Measurements from ENCODE around the gene KCNC1.

KCNC1 gene

DNA sequence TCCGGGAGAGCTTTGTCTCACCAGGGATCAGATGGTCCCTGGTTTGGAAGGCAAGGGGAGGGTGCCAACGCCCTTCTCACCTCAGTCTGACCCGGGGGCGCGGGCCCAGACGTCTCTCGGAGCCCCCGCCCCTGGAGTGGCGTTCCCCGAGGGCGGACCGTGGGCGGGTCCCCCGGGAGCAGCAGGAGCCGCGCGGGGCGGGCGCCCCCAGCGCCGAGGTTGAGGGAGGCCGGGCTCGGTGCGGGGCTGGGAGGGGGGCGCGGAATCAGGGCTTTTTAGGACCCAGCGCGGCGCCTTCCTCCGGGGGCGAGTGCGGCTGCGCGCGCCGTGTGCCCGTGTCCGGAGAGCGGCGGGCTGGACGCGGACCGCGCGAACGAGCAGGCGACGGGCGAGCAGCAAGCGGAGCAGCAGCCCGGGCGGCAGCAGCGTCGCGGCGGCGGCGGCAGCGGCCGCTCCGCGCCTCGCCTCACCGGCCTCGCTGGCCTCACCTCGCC lies at the start of gene KCNC1:
Gene KCNC1 (plus strand): TSS at position 364 of the 494 bp plus-strand sequence. CDS start 1,222 bp downstream, outside the sequence.
- no peak for DNase-seq (ENCODE audit: extremely low read depth in 1 of 2, low read depth in 1 of 2)

DNA sequence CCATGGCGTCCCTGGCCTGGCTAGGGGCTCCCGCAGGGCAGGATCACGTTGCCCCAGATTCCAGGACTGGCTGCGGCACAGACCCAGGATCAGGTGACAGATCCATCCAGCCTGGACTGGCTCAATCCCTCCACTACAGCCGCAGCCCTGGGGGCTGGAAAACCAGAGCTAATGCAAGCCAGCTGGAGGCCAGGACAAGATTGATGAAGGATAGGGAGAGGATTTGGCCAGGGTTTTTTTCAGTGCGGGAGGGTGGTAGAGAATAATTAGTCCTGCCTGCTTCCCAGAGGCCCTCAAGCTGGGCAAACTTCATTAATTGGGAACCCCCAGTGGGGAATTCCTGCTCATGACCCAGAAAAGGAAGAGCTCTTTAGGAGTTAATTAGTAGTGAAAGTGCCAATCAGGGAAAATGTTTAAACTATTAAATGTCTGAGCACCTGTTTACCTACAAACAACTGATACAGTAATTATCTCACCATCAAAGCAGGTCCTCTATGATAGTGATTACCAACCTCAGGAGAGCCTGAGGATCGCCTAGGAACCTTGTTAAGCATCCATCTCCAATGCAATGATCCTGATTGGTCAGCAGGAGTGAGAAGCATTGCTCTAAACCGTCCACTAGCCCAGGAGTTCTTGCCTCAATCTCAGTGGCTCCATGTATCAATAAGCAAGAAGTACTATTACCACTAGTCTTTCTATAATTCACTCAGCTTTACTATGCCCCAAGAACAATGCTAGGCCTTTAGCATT lies 48.2 kb upstream of the KCNC1 start:
- no peak for DNase-seq (ENCODE audit: extremely low read depth in 1 of 2, low read depth in 1 of 2)

DNA sequence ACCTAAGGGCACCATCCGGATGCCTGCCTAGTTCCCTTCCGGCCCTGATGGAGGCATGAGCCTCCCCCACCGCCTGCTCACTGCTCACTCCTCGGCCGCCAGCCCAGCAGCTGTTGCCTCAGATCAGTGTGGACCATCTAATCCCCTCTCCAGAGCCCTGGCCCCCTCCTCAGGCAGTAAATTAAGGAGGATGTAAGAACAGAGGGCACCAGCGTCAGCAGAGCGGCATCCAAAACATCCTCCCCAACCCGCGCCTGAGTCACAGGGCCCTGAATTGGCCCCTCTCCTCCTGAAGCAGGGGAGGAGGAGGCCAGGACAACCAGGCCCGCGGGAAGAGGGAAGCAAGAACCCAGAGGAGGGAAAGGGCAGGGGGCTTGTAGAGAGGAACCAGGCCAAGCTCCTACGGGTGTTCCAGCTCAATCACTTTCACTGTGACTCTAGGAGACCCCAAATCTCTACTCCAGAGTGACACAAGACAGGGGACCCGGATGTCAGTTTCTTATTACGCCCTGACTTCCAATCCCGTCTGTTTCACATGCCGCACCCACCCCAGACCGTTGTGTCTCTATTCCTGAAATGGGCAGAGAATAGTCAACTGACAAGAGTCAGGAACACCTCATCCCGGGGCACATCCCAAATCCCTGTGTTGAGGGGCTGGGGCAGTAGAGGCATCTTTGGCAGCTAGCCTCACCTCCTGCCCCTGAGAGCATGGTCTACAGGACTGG lies 46.5 kb upstream of the KCNC1 start:
- no peak for DNase-seq (ENCODE audit: extremely low read depth in 1 of 2, low read depth in 1 of 2)

GRCh38 chr11:17691550-17691949 lies 43.0 kb upstream of the KCNC1 start:
- DNase-seq (ENCODE audit: extremely low read depth in 1 of 2, low read depth in 1 of 2), result no peak

DNA sequence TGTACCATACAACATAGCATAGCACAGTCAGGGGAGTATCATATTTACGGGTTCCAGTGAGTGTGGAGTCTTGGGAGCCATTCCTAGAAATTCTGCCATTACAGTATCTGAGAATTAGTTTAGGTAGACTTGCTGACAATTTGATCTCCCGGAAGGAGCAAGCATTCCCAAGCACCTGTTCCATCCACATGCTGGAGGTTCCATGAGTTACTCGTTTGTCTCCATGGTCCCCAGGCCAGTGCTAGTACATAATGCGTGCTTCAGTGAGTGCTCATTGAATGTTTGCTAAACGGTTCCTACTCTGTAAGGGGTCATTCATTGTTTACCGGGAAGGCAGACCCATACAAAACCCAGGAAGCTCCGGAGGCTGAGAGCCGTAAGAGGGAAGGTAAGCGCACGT lies 42.6 kb upstream of the KCNC1 start:
- DNase-seq (ENCODE audit: extremely low read depth in 1 of 2, low read depth in 1 of 2), result no peak

- no peak for DNase-seq (ENCODE audit: extremely low read depth in 1 of 2, low read depth in 1 of 2)
These were observed 41.6 kb upstream of the KCNC1 start for GRCh38 chr11:17692931-17693330.

- no peak for DNase-seq (ENCODE audit: extremely low read depth in 1 of 2, low read depth in 1 of 2)
These were observed 41.0 kb upstream of the KCNC1 start for GRCh38 chr11:17693531-17693930.

DNA sequence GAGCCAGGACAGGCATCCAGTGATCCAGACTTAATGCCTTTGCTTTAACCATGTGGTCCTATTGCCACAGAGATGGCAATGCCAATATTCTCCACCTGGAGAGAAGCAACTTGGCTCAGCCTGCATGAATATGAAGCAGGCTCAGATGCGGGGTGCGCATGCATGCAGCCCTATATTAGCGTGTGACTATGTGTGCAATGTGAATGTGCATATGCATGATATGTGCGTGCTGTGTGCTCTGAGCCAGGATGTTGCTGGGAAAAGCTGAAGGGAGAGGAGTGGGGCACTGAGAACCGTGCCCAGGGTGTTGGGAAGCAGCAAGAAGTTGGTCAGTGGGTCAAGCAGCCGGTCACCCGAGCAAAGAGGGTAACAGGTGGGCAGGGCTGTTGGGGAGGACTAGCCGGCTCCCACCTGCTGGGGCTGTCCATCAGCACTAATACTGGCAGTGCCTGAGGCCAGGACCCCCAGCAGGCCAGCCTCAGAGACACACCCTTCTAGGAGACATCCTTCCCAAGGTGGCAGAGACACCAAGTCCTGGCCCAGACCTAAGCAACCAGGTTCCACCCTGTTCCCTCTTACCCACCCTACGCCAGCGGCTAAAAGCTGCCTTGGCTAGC lies 40.0 kb upstream of the KCNC1 start:
- DNase-seq (ENCODE audit: extremely low read depth in 1 of 2, low read depth in 1 of 2), result no peak

- no peak for DNase-seq (ENCODE audit: extremely low read depth in 1 of 2, low read depth in 1 of 2)
These were observed 38.8 kb upstream of the KCNC1 start for GRCh38 chr11:17695454-17696441.

- no peak for DNase-seq (ENCODE audit: extremely low read depth in 1 of 2, low read depth in 1 of 2)
These were observed 37.8 kb upstream of the KCNC1 start for GRCh38 chr11:17696741-17697140.

GRCh38 chr11:17697175-17697949 lies 37.2 kb upstream of the KCNC1 start:
- DNase-seq (ENCODE audit: extremely low read depth in 1 of 2, low read depth in 1 of 2), result no peak

- no peak for DNase-seq (ENCODE audit: extremely low read depth in 1 of 2, low read depth in 1 of 2)
These were observed 35.1 kb upstream of the KCNC1 start for GRCh38 chr11:17699147-17700114.

DNA sequence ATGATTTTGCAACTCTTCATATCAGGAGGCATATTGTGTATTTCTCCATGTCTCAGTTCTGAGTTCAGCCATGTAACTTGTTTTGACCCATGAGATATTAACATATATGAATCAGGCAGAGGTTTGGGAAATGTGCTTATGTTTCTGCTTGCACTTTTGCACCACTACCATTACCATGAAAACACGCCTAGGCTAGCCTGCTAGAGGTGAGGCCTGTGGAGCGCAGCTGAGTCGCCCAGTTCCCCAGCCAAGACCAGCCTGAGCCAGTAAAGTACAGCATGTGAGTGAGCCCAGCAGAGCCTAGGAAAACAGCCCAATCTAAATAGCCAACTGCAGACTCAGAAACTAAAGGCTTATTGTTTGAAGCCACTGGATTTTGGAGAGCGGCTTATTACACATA lies 33.6 kb upstream of the KCNC1 start:
- DNase-seq (ENCODE audit: extremely low read depth in 1 of 2, low read depth in 1 of 2), result no peak

GRCh38 chr11:17702876-17703275 lies 31.7 kb upstream of the KCNC1 start:
- no peak for DNase-seq (ENCODE audit: extremely low read depth in 1 of 2, low read depth in 1 of 2)

DNA sequence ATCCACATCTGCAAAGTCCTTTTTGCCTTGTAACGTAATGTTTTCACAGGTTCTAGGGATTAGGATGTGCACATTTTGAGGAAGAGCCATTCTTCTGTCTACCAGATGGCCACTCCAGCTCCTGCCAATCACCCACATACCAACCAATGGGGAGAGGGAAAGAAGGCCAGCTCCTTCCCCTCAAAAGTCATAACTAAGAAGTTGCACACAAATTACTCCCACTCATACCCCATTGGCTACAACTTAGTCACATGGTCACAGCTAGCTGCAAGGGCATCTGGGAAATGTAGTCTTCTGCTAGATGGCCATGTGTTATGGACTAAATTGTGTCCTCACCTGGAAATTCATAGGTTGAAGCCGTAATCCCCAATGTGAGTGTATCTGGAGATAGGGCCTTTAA lies 30.6 kb upstream of the KCNC1 start:
- DNase-seq (ENCODE audit: extremely low read depth in 1 of 2, low read depth in 1 of 2), result no peak

DNA sequence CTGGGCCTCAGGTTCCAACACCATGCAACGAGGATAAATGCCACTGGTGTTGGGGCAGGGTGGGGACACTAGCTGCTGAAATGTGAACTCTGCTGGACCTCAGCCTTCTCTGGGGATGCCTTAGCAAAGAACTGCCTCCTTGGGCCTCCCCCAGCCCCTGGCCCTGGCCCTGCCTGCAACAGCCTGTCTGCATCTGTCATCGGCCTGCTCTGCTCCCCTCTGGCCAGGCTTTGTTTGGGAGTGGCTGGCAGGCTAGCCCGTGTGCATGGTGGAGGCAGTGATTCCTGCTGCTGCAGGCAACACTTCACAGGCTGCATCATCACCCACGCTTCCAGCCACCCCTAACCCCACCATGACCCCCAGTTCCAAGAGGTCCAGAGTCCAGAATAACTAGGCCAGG lies 26.8 kb upstream of the KCNC1 start:
- no peak for DNase-seq (ENCODE audit: extremely low read depth in 1 of 2, low read depth in 1 of 2)

- DNase-seq (ENCODE audit: extremely low read depth in 1 of 2, low read depth in 1 of 2), result no peak
These were observed 22.7 kb upstream of the KCNC1 start for GRCh38 chr11:17711836-17712235.

GRCh38 chr11:17713851-17714250 lies 20.7 kb upstream of the KCNC1 start:
- DNase-seq (ENCODE audit: extremely low read depth in 1 of 2, low read depth in 1 of 2), result no peak
